GM08714 (cell line): ENCODE data around the gene BANF1.
"Not testable (repeated sequence)": the region's sequence is repeated elsewhere in the genome, so short reads cannot be mapped to it uniquely, and the experiment has no call there.

ENCODE experiments used
- H3K4me3 ChIP-seq: fragments of 200-500 bp; sonication (Bioruptor generic); 2 replicates; pipeline ENCODE4 v1.5.1; 2014; ENCODE audit warnings: mild to moderate bottlenecking, low read length, inconsistent platforms
- ZNF274 ChIP-seq: IDR thresholded peaks from 2 replicates; pipeline ENCODE4 v1.6.1; 2012; ENCODE audit warnings: mild to moderate bottlenecking, low read depth, low read length

The BANF1 gene

GRCh38 chr11:66012371-66012945 is 10.2 kb downstream of the BANF1 start:
- TF ChIP-seq ZNF274 = no peak
- H3K4me3 ChIP-seq = no peak overlapping the region

- no peak overlapping the region for H3K4me3 ChIP-seq
- no peak for TF ChIP-seq ZNF274
Observed at GRCh38 chr11:66012946-66013761, 10.9 kb downstream of the BANF1 start.

- H3K4me3 ChIP-seq = no peak overlapping the region
- TF ChIP-seq ZNF274 = no peak
Observed at GRCh38 chr11:66013762-66014100, 11.4 kb downstream of the BANF1 start.

- no peak overlapping the region for H3K4me3 ChIP-seq
- TF ChIP-seq ZNF274 = no peak
Observed at GRCh38 chr11:66014804-66015453, 12.6 kb downstream of the BANF1 start.

- no peak for TF ChIP-seq ZNF274
- H3K4me3 ChIP-seq = no peak overlapping the region
Observed at GRCh38 chr11:66015454-66015881, 13.2 kb downstream of the BANF1 start.

- no peak for TF ChIP-seq ZNF274
- H3K4me3 ChIP-seq = no peak overlapping the region
Observed at GRCh38 chr11:66015936-66016792, 13.9 kb downstream of the BANF1 start.

GRCh38 chr11:66016793-66017177 is 14.5 kb downstream of the BANF1 start:
- no peak overlapping the region for H3K4me3 ChIP-seq
- TF ChIP-seq ZNF274 = no peak

GRCh38 chr11:66017321-66017720 is 15.0 kb downstream of the BANF1 start:
- no peak overlapping the region for H3K4me3 ChIP-seq
- no peak for TF ChIP-seq ZNF274

GRCh38 chr11:66020212-66020611 is 17.9 kb downstream of the BANF1 start:
- no peak for TF ChIP-seq ZNF274

GRCh38 chr11:66020618-66021357 is 18.5 kb downstream of the BANF1 start:
- H3K4me3 ChIP-seq = no peak overlapping the region
- TF ChIP-seq ZNF274 = no peak

More at GRCh38 chr11:66020212-66020611, 17.9 kb downstream of the BANF1 start:
- H3K4me3 ChIP-seq = no peak overlapping the region

- no peak overlapping the region for H3K4me3 ChIP-seq
- TF ChIP-seq ZNF274 = no peak
Observed at GRCh38 chr11:66022401-66023185, 20.3 kb downstream of the BANF1 start.

GRCh38 chr11:66023186-66023440 is 20.8 kb downstream of the BANF1 start:
- not testable (repeated sequence) for H3K4me3 ChIP-seq

- TF ChIP-seq ZNF274 = no peak
- H3K4me3 ChIP-seq = no peak within 1 kb of the TSS
Observed at GRCh38 chr11:66026017-66026529, 23.8 kb downstream of the BANF1 start, which contains the start of gene CATSPER1. Gene CATSPER1 (minus strand): TSS chr11:66026479. CDS start chr11:66026379, 100 bp downstream.
